HG03280 (cell line): ENCODE measurements around the gene TCHH.
"Not testable (repeated sequence)": the region's sequence is repeated elsewhere in the genome, so short reads cannot be mapped to it uniquely, and the experiment has no call there.

Experiments
- ATAC-seq: cut with Tn5 transposase; IDR thresholded peaks from one replicate; pipeline ENCODE4 v1.9.1; 2021; ENCODE audit warnings: mild to moderate bottlenecking, moderate library complexity; ENCODE audit not compliant: unreplicated experiment

TCHH gene

DNA sequence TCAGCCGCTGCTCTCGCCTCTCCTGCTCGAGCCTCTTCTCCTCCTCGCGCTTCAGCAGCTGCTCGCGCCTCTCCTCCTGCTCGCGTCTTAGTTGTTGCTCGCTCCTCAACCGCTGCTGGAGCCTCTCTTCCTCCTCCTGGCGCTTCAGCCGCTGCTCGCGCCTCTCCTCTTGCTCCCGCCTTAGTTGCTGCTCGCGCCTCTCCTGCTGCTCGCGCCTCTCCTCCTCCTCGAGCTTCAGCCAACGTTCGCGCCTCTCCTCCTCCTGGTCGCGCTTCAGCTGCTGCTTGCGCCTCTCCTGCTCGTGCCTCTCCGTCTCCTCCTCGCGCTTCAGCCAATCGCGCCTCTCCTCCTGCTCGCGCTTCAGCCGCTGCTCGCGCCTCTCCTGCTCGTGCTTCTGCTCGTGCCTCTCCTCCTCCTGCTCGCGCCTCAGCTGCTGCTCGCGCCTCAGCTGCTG, 3.7 kb downstream of the TCHH start:
- no peak for ATAC-seq

DNA sequence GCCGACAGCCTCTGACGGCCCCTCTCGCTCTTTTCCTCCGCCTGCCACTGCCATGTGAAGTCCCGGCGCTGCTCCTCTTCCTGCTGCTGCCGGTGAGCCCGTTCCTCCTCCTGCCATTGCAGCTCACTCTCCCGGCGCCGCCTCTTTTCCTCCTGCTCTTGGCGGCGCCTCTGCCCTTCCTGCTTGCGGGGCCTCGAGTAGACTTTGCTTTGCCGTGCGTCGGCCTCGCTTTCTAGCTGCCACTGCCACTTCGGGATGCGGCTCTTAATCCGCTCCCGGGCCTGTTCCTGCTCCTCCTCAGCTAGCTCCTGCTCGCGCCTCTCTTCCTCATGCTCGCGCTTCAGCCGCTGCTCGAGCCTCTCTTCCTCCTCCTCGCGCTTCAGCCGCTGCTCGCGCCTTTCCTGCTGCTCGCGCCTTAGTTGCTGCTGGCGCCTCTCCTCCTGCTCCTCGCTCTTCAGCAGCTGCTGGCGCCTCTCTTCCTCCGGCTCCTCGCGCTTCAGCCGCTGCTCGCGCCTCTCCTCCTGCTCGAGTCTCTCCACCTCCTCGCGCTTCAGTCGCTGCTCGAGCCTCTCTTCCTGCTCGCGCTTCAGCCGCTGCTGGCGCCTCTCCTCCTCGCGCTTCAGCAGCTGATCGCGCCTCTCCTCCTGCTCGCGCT, 4.3 kb downstream of the TCHH start:
- no peak for ATAC-seq

DNA sequence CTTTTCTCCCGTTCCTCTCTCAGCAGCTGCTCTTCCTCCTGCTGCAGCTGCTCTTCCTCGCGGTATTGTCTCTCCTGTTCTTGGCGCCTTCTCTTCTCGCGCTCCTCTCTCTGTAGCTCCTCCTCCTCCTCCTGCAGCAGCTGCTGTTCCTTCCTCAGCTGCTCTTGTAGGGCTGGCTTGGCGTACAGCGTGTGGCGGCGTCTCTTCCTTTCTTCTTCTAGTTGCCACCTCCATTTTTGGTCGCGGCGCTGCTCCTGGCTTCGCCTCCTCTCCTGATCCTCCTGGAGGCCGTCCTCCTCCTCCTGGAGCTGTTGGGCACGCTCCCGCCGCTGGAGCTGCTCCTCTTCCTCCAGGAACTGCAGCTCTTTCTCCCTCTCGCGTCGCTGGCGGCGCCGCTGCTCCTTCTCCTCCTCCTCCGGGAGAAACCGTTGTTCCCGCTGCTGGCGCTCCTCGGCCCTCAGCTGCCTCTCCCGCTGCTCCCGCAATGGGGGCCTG, 4.8 kb downstream of the TCHH start:
- ATAC-seq, result no peak

DNA sequence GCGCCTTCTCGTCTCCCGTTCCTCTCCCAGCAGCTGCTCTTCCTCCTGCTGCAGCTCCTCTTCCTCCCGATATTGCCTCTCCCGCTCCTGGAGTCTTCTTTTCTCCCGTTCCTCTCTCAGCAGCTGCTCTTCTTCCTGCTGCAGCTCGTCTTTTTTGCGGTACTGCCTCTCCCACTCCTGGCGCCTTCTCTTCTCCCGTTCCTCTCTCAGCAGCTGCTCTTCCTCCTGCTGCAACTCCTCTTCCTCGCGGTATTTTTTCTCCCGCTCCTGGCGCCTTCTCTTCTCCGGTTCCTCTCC, 5.3 kb downstream of the TCHH start:
- ATAC-seq, result no peak

DNA sequence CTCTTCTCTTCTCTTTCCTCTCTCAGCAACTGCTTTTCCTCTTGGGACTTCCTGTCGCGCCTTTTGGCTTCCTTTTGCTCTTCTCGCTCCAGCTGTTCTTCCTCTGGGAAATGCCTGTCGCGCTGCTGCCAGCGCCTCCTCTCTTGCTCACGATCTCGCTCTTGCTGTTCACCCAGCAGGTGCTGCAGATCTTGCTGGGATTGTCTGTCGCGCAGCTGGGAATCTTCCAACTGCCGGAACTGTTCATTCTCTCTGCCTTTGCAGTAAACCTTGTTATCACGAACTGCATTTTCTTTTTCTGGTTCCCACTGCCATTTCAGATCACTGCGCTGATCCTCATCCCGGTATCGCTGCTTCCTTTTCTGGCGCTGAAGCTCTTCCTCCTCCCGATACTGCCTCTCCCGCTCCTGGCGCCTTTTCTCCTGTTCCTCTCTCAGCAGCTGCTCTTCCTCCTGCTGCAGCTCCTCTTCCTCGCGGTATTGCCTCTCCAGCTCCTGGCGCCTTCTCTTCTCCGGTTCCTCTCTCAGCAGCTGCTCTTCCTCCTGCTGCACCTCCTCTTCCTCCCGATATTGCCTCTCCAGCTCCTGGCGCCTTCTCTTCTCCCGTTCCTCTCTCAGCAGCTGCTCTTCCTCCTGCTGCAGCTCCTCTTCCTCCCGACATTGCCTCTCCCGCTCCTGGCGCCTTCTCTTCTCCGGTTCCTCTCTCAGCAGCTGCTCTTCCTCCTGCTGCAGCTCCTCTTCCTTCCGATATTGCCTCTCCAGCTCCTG, 5.8 kb downstream of the TCHH start:
- no peak for ATAC-seq

DNA sequence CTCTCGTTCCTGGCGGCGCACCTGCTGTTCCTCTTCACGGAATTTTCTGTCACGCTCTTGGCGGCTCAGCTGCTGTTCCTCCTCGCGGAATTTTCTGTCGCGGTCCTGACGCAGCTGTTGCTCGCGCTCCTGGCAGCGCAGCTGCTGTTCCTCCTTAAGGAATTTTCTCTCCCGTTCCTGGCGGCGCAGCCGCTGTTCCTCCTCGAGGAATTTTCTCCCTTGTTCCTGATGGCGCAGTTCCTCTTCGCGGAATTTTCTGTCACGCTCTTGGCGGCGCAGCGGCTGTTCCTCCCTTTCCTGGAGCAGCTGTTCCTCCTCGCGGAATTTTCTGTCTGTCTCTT, 6.4 kb downstream of the TCHH start:
- no peak for ATAC-seq

DNA sequence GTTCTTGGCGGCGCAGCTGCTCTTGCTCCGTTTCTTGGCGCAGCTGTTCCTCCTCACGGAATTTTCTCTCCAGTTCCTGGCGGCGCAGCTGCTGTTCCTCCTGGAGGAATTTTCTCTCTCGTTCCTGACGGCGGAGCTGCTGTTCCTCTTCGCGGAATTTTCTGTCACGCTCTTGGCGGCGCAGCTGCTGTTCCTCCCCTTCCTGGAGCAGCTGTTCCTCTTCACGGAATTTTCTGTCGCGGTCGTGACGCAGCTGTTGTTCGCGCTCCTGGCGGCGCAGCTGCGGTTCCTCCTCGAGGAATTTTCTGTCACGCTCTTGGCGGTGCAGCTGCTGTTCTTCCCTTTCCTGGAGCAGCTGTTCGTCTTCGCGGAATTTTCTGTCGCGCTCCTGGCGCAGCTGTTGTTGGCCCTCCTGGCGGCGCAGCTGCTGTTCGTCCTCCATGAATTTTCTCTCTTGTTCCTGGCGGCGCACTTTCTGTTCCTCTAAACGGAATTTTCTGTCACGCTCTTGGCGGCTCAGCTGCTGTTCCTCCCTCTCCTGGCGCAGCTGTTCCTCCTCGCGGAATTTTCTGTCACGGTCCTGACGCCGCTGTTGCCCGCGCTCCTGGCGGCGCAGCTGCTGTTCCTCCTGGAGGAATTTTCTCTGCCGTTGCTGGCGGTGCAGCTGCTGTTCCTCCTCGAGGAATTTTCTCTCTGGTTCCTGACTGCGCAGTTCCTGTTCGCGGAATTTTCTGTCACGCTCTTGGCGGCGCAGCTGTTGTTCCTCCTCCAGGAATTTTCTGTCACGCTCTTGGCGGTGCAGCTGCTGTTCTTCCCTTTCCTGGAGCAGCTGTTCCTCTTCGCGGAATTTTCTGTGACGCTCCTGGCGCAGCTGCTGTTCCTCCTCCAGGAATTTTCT, 7.0 kb downstream of the TCHH start:
- ATAC-seq, result no peak

DNA sequence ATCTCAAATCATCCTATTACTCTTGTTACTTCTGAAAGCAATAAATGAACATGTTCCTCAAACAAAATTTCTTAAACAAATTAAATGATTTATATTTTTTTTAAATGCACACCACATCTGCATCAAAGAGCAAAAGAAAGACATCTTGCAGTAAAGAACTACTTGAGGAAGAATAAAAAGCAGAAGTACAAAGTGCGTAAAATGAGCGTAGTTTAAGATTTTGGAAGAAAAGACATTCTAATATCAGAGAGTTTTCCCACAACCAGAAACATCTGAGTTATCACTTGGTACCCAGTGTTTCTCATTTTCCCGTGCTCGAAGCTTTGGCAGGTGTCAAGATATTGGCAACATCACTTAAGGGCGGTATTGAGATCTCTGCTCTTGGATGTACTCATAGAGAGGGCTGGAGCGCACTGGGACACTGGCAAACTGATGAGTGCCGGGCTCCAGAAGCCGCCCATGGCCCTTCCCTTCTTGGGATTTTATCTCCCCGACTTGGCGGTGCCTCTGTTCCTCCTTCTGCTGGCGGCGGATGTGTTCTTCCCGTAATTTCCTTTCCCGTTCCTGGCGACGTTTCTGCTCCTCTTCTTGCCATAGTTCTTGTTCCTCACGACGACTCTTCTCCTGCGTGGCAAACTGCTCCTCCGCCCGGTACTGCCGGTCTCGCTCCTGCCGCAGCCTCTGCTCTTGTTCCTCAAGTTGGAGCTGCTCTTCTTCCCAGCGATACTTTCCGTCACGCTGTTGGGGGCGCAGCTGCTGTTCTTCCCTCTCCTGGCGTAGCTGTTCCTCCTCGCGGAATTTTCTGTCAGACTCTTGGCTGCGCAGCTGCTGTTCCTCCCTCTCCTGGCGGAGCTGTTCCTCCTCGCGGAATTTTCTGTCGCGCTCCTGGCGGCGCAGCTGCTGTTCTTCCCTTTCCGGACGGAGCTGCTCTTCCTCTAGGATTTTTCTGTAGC, 7.9 kb downstream of the TCHH start:
- no peak for ATAC-seq

DNA sequence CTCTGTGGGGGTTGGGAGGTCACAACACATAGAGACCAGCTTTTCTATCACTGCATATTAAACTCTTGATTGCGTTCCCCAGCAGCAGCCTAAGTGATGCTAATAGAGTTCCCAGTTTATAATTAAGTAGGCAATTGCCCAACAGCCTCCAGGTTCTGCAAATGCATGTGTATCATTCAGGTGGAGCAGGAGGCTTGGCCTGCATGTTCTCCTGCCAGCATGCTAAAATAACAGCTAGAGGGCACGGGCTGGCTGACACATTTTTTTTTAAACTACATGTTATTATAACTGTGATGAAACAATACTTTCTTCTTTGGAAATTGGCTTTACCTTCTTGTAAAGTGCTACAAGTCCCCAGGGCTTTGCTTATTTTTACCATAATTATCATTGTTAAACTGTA, 10.4 kb downstream of the TCHH start:
- ATAC-seq, result no peak

DNA sequence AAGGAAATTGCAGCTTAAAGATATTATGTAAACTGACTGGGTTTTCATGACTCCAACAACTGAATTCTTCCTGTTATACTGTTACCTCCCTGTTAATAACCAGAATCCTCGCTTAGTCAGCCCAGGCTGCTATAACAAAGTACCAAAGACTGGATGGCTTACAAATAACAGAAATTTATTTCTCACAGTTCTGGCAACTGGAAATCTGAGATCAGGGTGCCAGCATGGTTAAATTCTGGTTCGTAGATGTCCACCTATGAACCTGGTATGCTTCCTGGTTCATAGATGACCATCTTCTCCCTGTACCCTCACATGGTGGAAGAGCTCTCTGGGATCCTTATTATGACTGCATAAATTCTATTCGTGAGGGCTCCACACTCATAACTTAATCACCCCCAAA, 18.3 kb downstream of the TCHH start:
- no peak for ATAC-seq

DNA sequence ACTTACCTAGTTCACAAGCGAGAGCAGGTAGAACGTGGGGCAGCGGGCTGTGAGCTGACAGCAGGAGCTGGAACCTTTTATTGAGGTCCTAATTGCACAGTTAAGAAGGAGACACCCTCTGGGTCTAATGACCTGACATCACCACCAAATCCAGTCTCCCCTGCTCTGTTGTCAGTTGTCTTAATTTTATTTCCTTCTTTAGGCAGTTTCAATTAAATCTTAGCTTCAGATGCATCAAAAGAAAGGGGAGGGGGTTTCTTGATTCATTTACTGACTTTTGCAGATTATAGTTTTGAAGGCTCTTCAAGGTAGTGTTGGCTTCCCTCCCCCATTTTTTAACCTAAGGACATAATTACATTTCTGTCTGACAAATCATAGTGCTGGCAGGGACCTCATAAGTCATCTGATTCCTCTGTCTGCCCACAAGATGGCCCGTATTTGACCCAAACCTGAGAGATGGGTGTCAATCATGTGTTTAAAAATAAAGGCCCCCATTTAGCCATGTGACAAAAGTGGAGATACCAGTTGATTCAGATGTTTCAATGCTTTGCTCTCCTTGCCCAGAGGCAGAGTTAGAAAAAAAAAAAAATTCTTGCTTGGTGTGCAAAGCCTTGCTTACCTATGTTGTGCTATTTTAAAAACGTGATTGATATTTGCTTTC, 26.1 kb downstream of the TCHH start, which contains the start of gene TCHHL1:
TCHHL1 (minus strand) TSS at position 51 of the 661 bp plus-strand sequence. CDS start 921 bp downstream, outside the sequence.
- no peak for ATAC-seq

DNA sequence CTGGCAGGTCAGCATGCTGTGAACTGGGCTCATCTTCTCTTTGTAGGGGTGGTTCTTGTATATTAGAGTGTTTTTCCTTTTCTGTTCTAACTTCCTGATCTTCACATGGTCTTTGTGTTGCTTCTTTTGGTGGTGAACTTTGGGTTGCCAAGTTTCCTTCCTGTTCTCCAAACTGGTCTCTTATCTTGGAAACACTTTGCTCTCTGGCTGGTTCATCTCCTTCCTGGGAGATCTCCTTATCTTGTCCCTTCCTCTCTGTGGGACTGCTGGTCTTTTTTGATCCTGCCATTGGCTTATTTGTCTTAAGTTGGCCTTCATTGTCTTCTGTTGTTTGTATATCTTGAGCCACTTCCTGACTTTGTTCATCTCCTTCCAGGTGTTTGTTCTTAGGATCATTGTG, 28.5 kb downstream of the TCHH start:
- ATAC-seq, result no peak

DNA sequence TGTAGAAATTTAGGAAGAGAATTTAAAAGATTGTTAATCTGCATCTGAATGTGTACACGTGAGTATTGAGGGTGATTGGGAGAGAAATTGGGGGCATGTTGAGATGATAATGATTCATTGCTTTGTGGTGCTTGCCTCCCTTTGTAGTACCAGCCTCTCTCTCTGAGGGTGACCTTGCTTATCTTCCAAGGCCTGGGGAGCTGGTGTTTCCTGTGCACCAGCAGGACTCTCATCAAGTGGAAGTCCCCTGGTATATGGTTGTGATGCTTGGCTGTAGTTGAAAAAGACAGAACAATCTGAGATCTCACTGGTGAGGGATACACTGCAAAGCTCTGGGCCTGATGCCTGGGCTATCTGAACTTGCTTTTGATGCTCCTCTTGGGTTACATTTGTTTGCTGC, 30.4 kb downstream of the TCHH start:
- no peak for ATAC-seq

DNA sequence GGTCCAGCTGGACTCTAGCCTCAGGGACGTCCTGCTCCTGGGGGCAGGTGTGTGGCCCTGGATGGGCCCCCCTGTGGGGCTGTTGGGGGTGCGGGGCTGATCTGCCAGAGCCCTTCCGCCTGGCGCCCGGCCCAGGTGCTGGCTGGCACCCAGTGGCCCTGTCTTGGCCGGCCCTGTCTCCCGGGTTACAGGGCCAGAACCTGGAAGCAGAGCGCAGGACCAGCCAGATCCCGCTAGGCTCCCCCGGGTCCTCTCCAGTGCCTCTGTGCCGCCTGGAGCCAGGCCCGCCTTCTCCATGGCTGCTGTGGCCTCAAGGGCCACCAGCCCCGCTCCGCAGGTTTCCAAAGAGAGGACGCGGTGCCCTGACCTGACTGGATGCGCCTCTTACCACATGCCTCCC, 34.2 kb downstream of the TCHH start:
- ATAC-seq, result not testable (repeated sequence)

DNA sequence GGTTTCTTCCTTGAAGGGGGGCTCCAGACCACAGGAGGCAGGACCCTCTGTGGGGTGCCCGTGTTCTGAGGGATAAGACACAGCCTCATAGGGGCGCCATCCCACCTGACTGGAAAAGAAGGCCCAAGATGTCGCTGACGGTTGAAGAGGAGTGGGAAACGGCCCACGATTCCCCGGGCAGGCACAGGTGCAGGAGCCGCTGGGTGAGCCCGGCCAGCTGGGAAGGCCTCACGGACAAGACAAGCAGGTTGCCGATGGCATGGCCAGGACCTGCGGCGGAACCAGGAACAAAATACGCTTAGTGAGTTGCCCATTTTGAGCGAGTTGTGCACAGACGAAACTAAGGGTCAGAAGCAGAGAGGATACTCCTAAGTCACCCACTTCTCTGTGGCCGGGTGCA, 34.8 kb downstream of the TCHH start:
- ATAC-seq, result not testable (repeated sequence)

DNA sequence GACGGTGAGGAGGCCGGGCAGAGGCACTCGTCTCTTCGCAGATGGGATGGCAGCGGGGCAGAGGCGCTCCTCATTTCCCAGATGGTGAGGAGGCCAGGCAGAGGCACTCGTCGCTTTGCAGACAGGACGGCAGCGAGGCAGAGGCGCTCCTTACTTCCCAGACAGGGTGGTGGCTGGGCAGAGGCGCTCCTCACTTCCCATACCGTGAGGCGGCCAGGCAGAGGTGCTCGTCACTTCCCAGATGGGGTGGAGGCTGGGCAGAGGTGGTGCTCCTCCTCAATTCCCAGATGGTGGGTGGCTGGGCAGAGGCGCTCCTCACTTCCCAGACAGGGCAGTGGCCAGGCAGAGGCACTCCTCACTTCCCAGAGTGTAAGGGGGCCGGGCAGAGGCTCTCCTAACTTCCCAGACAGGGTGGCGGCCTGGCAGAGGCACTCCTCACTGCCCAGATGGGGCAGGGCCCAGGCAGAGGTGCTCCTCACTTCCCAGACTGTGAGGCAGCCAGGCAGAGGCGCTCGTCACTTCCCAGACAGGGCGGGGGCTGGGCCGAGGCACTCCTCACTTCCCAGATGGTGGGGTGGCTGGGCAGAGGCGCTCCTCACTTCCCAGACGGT, 36.3 kb downstream of the TCHH start:
- no peak for ATAC-seq

DNA sequence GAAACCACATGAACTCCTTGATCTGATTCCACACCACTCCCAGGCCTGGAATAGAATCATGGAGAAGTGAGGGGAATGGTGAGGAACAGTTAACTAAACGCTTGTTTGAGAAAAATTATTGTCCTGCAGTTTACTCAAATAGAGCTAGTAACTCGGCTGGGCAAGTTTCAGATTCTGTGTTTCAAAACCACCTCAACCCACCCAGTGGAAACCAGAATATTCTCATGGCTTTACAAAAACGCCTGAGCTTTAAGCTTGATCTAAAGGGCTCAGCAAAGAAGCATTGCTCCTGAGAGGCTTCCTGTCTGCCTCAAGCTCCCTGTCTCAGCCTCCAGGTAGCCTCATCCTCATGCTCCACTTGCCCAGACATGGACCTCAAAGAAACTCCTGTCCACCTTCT, 42.9 kb downstream of the TCHH start:
- ATAC-seq, result no peak

DNA sequence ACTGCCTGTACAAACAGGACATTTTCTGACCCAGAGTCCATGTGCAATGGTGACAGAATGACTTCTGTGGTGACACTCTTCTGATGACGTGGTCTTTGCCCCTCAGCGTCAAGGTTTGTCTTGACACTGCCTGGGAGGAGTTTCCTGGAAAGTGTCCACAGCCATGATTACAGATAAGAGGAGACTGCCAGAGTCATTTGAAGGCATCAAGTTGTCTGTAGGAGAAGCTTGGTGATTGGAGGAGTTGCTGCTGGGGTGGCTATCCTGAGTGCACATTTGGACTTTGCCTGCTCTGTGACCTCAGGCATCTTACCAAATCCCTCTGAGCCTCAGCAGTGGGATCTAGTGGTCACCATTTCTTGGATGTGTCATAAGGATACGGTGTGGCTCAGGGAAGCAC, 44.1 kb downstream of the TCHH start:
- ATAC-seq, result no peak

DNA sequence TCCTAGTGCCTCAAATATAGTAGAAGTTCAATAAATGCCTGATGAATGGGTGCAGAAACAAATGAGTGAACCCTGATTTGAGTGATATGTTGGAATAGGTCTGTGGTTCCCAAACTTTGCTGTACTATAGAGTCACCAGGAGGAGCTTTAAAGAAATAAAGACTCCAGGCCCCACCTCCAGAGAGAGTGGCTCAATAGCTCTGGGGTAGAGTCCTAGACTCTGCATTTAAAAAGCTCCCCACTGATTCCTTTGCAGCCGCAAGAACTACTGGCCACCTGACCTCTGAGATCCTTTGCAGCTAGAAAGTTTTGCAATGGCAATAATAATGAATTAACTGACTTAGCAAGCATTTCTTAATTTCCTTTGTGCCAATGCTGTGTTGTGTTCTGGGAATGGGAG, 47.3 kb downstream of the TCHH start:
- ATAC-seq, result no peak

DNA sequence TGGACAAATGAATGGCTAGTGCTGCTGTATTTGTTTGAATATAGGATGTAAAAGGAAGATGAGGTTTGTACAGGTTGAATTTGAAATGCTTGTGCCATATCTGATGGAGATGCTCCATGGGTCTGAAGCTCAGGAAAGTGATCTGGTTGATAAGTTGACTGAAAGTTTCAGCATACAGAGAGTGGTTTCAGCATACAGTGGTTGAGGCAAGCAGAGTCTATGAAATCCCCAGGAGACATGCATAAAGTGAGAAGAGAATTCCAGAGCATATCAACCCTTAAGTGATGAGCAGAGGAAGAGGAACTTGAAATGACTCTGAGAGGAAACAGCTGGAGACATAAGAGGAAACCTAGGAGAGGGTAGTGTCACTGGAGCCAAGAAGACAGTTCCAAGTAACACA, 48.1 kb downstream of the TCHH start:
- no peak for ATAC-seq
